ELR (cell line): ENCODE results near the gene RPL28.

Experiments used
- DNase-seq: peaks from one replicate; pipeline ENCODE4 v3.0.0-alpha.2; 2015; ENCODE audit warnings: low read depth

The RPL28 gene

DNA sequence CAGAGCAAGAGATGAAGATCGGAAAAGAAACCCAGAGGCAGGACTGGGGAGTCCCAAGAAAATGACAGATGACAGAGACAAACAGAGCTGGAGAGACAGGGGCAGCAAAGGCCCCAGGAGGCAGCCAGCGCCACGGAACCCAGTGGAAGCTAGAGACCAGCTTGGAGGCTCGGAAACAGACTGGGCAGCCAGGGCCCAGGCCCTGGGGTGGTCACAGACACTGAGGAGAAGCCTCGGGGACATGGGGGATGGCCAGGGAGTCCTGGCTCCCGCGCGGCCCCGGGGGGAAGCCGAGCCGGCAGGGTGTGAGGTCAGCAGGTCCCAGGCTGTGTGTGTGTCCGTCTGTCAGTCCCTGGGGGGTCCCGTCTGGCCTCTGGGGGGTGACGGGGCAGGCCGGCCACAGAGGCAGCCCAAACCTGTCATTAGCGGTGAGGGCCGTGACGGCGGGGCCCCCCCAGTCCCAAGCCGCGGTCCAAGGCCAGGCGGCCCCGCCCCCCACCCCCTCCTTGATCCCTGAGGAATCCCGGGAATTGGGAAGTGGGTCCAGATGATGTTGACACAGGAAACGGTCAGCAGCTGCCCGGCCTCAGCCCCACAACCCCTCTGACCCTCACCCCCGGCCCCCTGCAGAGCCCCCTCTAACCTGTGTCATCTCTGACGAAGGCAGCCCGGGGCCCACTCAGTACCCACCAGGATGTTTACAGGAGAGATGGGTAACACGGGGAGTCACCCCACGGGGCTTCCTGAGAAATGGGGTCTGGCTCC, 11.6 kb upstream of the RPL28 start:
- peak; percentile 65 for DNase-seq

DNA sequence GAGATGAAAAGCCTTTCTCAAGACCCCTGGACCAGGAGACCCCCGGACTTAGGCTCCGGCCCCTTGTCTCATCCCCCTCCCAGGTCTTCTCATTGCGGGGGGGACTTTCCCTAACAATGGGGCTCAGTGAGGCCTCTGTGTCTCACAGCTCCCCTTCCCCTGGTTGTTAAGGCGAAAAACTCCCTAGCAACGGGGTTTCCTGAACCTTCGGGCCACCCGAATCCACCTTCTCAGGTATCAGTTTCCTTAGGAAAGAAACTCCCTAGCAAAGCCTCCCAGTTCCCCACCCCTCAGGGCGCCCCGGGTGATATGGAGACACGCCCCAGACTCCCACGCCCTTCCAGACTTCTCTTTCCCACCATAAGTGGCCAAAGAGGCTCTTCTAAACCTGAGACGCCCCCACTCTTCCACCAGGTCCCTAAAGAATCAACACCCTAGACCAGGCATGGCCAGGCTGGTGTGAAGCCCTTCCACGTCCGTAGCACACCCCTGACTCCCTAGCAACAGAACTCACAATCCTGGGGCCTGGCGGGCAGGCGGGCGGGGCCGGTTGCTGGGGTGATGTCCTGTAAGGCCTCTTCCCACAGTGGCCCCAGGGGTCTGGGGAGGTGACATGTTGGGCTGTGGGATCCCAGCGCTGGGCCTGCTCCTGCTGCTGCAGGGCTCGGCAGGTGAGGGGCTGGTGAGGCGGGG, 9.3 kb upstream of the RPL28 start, which contains the start of gene TMEM190:
TSS of gene TMEM190 (plus strand) at position 586 of the 693 bp plus-strand sequence. CDS start at position 614, 28 bp downstream.
- DNase-seq, result no peak

DNA sequence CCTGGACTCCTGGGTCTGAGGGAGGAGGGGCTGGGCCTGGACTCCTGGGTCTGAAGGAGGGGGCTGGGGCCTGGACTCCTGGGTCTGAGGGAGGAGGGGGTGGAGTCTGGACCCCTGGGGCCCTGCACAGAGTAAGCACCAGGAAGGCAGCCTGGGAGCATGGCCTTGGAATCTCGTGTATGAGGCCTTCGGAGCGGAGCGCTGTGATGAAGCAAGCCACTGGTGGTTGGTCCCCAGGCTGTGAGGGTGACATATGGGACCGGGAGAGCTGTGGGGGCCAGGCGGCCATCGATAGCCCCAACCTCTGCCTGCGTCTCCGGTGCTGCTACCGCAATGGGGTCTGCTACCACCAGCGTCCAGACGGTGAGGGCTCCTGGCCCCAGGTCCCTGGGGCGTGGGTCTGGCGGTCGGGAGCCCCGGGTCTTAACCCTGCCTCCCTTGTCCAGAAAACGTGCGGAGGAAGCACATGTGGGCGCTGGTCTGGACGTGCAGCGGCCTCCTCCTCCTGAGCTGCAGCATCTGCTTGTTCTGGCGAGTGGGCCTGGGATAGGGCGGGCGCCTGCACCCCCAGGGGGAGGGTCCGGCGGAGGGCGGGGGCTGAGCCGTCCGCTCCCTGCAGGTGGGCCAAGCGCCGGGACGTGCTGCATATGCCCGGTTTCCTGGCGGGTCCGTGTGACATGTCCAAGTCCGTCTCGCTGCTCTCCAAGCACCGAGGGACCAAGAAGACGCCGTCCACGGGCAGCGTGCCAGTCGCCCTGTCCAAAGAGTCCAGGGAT, 8.2 kb upstream of the RPL28 start:
- DNase-seq, result no peak

DNA sequence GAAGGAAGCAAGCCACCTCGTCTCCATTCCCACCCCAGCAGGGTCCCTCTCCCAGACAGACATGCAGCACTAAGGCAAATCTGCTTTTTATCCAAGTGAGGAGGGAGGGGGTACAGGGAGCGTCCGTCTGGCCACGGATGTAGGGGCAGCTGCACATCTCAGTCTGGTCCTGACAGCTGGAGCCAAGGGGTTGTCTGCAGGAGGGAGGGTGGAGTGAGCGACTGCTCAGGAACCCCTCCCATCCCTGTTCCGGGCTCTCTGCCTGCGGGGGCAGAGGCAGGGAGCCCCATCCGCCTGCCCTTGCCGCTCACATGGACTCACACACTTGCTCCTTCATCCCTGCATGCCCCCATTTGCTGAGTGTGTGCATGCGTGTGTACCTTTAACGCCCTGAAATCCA, 6.6 kb upstream of the RPL28 start:
- no peak for DNase-seq

DNA sequence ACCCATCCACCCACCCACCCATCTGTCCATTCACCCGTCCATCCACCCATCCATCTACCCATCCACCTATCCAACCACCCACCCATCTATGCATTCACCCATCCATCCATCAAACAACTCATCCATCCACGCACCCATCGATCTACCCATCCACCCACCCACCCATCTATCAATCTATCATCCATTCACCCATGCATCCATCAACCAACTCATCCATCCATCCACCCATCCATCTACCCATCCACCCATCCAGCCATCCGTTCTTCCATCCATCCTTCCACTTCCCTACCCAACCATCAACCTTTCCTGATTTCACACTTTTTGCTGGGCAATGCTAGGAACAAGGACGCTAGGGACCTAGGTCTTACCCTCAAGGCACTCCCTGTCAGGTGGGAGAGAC, 3.7 kb upstream of the RPL28 start:
- DNase-seq, result no peak

DNA sequence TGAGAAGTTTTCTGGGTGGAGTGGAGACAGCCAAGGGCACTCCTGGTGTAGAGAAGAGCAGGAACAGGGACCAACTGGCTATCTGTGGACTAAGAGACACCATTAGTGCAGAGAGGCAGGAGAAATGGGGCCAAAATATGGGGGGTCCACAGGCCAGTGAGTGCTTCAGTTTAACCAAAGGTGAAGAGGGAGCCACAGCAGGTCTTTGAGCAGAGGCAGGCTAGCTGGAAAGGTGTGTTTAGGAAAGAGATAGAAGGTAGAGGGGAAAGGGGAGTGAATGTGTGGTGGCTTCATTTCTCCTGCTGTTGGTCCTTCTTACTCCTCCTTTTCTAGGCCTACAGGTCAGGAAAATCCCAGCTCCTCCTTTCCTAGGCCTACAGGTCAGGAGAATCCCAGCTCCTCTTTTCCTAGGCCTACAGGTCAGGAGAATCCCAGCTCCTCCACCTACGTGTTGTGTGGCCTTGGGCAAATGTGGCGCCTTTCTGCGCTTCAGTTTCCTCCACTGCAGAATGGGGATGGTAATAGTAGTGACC, 3.1 kb upstream of the RPL28 start:
- DNase-seq, result no peak

DNA sequence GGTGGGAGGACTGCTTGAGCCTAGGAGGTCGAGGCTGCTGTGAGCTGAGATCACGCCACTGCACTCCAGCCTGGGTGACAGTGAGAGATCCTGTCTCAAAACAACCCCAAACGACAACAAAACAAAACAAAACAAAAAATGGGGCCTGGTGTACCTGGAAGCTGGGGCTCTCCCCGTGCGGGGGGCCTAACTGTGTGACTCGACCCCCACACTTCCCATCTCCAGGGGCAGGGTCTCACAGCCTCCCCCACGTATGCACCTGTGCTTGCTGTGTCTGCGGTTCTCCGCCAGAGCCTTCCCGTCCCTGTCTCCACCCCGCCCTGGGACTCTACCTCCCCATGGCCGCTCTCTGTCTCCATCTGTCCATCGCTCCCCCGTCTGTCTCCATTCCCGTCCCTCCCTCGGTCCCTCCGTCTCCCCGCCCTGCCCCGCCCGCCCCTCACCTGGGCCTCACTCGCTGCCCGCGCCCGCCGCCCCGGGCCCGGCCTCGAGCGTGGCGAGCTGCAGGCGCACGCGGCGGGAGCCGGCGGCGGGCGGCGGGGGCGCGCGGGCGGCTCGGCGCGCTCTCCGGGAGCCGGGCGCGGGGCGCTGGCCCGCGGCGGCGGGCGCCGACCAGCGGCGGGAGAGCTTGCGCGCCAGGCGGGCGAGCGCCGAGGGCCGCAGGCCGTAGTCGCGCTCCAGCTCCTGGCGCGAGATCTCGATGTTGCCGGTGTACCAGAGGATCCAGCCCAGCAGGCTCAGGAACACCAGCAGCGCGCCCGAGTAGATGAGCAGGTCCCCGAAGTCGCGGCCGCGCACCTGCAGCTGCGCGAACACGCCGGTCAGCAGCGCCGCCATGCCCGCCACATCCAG, 2.2 kb upstream of the RPL28 start:
- DNase-seq, result peak; percentile 81

DNA sequence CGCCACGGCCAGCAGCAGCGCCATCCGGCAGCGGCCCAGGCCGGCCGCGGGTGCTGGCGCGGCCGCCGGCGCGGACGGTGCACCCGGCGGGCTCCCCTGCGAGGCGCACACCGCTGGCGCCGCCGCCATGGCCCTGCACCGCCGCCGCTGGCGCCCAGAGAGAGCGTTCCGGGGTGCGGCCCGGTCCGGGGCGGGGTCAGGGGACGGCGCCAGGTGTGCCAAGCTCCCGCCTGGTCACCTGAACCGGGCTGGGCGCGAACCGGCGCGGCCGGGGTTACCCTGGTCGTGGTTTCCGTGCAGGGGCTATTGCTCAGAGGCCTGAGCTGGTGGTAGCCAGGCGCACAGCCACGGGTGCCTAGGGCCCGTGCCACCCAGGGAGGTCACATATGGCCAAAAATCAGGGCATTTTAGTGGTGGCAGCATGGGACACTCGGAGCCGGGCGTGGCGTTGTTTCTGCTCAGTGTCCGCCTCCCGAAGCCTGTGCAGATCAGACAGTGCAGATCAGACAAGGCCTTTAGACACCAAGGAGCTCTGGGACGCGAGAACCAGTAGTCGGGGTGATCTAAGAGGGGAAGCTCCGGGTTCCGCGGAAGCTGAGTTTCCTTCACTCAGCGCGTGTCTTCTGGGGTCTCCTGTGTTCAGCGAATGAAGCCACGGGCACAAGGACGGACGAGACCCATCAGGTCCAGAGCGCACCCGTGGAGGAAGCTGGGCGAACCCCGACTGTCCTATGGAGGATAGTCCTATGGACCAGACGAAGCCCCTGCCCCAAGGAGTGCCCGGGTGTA, 1.4 kb upstream of the RPL28 start, which contains the start of gene TMEM238:
TSS of gene TMEM238 (minus strand) at position 162 of the 789 bp plus-strand sequence. CDS start at position 129, 33 bp downstream.
- no peak for DNase-seq

DNA sequence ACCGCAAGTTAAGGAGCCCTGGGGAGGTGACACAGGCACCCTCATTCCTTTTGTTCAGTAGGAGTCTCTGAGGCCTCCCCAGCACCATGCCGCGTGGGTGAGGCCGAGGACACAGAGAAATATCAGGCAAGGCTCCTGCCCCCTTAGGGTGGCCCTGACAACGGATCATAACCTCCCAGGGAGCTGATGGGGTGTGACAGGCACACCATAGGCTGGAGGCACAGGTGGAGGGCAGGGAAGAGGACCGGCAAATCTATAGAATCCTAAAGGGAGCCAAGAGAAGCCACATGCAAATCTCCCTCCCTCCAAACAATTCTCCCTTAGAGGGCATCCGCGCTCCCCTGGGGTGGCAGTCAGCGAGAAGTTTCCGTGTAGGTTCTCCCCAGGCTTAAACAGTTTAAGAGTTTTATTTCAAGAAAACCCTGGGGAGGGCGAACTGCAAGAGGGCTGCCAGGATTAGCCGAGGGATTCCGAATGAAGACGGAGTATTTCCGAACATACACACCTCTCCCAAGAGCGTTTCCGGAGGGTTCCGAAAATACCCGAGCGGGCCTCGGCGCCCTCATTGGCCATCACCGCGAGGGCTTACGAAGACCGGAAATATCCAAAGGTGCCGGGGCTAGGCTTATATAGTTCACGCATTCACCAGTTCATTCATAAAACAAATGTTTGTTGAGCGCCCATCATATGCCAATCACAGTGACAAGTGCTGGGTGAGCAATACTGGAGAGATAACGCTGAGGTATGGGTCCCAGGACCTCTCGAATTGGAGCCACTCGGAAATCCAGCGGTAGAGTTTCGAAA, 610 bp upstream of the RPL28 start:
- DNase-seq, result peak; percentile 96

DNA sequence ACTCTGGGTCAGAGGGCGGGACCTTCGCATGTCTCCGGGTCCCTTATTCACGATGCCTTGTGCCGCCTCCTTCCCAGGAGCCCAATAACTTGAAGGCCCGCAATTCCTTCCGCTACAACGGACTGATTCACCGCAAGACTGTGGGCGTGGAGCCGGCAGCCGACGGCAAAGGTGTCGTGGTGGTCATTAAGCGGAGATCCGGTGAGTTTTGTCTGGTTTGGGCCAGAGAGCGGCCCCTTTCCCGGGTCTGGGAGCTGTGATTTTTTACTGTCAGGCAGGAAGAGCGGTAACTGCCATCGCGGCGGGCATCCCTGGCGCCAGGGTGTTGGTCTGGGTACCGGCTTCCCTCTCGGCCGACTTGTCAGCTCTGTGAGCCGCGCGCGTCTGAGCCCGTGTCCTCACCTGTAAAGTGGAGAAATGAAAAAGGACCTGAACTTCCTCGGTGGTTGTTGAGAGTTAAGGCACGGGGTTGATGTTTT, 800 bp downstream of the RPL28 start:
- no peak for DNase-seq

DNA sequence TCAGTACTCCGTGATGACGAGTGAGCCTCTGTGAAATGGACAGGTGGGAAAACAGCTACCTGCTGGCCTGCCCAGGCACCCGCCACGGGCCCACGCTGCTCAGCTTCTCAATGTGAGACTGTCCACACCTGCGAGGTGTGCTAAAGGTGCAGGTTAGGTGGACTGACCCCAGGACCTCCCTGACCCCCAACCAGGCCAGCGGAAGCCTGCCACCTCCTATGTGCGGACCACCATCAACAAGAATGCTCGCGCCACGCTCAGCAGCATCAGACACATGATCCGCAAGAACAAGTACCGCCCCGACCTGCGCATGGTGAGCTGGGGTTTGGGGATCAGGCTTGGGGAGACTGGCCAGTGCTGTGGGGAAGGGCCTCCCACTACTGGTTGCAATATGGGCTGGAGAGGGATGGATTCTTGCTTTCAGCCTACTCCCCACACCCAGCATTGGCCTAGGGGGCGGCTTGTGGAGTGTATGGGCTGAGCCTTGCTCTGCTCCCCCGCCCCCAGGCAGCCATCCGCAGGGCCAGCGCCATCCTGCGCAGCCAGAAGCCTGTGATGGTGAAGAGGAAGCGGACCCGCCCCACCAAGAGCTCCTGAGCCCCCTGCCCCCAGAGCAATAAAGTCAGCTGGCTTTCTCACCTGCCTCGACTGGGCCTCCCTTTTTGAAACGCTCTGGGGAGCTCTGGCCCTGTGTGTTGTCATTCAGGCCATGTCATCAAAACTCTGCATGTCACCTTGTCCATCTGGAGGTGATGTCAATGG, 2.2 kb downstream of the RPL28 start:
- no peak for DNase-seq

DNA sequence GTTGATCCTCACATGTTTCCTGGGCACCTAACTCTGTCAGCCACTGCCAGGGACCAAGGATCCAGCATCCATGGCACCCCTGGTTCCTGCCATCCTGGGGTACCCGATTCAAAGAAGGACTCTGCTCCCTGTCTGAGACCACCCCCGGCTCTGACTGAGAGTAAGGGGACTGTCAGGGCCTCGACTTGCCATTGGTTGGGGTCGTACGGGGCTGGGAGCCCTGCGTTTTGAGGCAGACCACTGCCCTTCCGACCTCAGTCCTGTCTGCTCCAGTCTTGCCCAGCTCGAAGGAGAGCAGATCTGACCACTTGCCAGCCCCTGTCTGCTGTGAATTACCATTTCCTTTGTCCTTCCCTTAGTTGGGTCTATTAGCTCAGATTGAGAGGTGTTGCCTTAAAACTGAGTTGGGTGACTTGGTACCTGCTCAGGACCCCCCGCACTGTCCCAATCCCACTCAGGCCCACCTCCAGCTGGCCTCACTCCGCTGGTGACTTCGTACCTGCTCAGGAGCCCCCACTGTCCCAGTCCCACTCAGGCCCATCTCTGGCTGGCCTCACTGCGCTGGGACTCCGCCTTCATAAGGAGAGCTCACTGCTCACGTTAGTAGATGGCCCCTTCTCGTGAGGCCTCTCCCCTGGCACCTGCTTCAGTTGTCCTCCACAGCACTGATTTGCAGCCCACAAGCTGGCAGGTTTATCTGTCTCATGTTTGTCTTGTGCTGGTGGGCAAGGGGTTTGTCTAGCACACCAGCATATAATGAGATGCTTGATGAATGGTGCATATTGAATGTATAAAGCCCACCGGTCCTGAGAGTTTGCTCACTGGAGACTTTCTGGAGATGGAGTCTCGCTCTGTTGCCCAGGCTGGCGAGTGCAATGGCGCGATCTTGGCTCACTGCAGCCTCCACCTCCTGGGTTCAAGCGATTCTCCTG, 3.9 kb downstream of the RPL28 start:
- DNase-seq, result no peak

DNA sequence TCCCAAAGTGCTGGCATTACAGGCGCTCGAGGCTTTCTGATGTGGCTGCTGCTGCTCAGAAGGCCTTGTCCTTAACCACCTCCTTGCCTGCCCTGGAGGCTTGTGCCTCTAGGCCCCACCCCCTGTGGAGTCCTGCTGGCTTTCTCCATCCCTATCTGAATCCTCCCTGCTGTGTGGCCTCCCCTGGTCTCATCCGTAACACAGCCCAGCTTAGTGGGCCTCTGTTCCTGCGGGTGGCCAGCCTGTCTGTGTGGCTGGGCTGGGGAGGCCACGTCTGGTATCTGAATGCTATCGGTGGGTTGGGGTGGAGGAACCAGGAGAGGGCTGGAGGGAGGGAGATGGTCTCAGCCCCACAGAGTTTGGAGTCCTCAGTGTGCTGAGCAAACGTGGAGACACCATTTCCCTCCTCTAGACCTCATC, 4.7 kb downstream of the RPL28 start:
- peak; percentile 53 for DNase-seq

DNA sequence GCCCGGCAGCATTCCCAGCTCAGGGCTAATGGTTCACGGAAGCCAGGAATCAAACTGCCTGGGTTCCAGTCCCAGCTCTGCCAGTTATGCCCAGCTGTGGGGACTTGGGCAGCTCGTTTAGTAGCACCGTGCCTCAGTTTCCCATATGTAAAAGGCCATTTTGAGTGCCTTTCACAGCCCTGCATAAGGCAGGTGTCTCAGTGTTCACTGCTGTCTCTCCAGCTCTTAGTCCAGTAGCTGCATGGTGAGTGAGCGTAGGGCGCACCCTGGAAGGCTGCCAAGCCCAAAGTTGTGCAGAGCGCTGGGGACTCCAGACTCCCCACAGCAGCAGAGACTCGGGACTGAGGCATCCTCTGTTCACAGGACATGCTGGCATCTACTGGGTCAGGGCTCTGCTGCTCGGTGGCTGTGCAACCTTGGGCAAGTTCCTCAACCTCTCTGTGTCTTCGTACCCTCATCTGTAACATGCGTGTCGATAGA, 5.5 kb downstream of the RPL28 start:
- DNase-seq, result no peak

DNA sequence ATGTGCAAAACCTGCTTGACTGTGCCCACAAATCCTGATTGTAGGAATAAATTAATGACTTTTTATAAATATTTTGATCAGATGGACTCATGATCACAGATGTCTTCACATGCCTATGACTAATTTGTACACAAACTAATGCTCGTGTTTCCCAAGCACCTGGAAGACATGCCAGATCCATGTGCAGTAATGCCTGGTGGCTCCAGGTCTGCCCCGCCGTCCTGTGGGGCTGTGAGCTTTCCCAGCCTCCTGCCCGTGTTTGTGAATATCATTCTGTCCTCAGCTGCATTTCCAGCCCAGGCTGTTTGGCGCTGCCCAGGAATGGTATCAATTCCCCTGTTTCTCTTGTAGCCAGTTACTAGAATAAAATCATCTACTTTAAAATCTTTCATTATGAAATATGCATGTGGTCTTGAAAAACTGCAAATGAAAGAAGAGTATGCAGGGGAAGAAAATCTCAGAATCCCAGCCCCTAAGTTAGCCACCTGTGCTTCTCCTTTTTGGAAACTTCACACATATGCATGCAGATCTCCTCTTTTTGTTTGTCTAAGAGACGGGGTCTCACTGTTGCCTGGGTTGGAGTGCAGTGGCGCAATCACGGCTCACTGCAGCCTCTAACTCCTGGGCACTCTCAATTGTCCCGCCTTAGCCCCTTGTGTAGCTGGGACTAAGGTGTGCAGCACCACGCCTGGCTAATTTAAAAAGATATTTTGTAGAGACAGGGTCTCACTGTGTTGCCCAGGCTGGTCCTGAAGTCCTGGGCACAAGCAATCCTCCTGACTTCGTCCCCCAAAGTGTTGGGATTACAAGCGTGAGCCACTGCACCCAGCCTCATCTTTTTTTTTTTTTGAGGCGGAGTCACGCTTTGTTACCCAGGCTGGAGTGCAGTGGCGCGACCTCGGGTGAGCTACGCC, 6.2 kb downstream of the RPL28 start:
- peak; percentile 69 for DNase-seq
